SU-DHL-6 (cell line): ENCODE measurements around the gene KYAT1.

ENCODE experiments used
- H2AFZ ChIP-seq: fragments of 200-600 bp; sonication (generic); 2 replicates; pipeline ENCODE4 v1.6.1; 2014; ENCODE audit warnings: low read depth, mild to moderate bottlenecking, moderate library complexity, mixed read lengths, antibody characterized with exemption, low read length; ENCODE audit not compliant: severe bottlenecking
- H3F3A ChIP-seq: fragments of 200-600 bp; shearing (Covaris generic); 2 replicates; pipeline ENCODE4 v1.6.0; 2016; ENCODE audit warnings: antibody characterized with exemption, mild to moderate bottlenecking; ENCODE audit not compliant: insufficient read depth
- H3K27ac ChIP-seq: fragments of 200-600 bp; sonication (generic); 2 replicates; pipeline ENCODE4 v1.5.1; 2016; ENCODE audit warnings: low read depth, mild to moderate bottlenecking, low read length, moderate library complexity, mixed read lengths
- H3K27me3 ChIP-seq: fragments of 200-600 bp; sonication (generic), shearing (Covaris generic); 2 replicates; pipeline ENCODE4 v1.6.0; 2014; ENCODE audit warnings: mild to moderate bottlenecking, low read length
- H3K36me3 ChIP-seq: fragments of 200-600 bp; sonication (generic); 2 replicates; pipeline ENCODE4 v1.6.1; 2014; ENCODE audit warnings: mild to moderate bottlenecking, low read length, mixed read lengths
- H3K4me2 ChIP-seq: fragments of 300-600, 200-600 bp; shearing (Covaris generic), sonication (generic); 2 replicates; pipeline ENCODE4 v1.6.0; 2014; ENCODE audit warnings: low read length, low read depth, mild to moderate bottlenecking; ENCODE audit not compliant: poor library complexity, severe bottlenecking
- H3K4me3 ChIP-seq: fragments of 200-600 bp; sonication (generic); 2 replicates; pipeline ENCODE4 v1.5.1; 2014; ENCODE audit warnings: antibody characterized with exemption, low read length, mild to moderate bottlenecking, mixed read lengths; ENCODE audit not compliant: insufficient read depth, poor library complexity, severe bottlenecking
- H3K79me2 ChIP-seq: fragments of 200-600 bp; sonication (generic); 2 replicates; pipeline ENCODE4 v1.6.1; 2014; ENCODE audit warnings: mild to moderate bottlenecking, low read length, moderate library complexity; ENCODE audit not compliant: insufficient read depth
- H3K9ac ChIP-seq: fragments of 200-600 bp; sonication (generic); 2 replicates; pipeline ENCODE4 v1.7.0; 2014; ENCODE audit warnings: mild to moderate bottlenecking, low read length
- H3K9me2 ChIP-seq: fragments of 200-600 bp; sonication (generic); replicated peaks from 2 replicates; pipeline ENCODE4 v1.6.1; 2014; ENCODE audit warnings: low read length; ENCODE audit not compliant: insufficient read depth
- H3K9me3 ChIP-seq: fragments of 200-600 bp; sonication (generic); 2 replicates; pipeline ENCODE4 v1.6.1; 2014; ENCODE audit warnings: low read length, mixed read lengths; ENCODE audit not compliant: insufficient read depth
- H4K20me1 ChIP-seq: fragments of 200-600 bp; sonication (generic); 2 replicates; pipeline ENCODE4 v1.6.1; 2014; ENCODE audit warnings: low read depth, mild to moderate bottlenecking, antibody characterized with exemption, low read length, moderate library complexity, mixed read lengths
- CTCF ChIP-seq: fragments of 200-600 bp; sonication (generic); IDR thresholded peaks from one replicate; pipeline ENCODE4 v1.5.1; 2017; ENCODE audit warnings: antibody characterized with exemption, mild to moderate bottlenecking, low read length, moderate library complexity; ENCODE audit not compliant: insufficient read depth, poor library complexity, severe bottlenecking
- EZH2phosphoT487 ChIP-seq: fragments of 200-600 bp; sonication (generic), shearing (Covaris generic); conservative IDR thresholded peaks from 2 replicates; pipeline ENCODE4 v1.6.1; 2018; ENCODE audit warnings: mild to moderate bottlenecking, antibody characterized with exemption, low read length, moderate library complexity, mixed read lengths

The KYAT1 gene

GRCh38 chr9:128894764-128895163, 13.0 kb upstream of the KYAT1 start:
- no peak overlapping the region for H3K4me2 ChIP-seq
- no peaks in the 10 kb centered on the region for H3K9me2 ChIP-seq
- no peaks in the 10 kb centered on the region for H3F3A ChIP-seq
- H3K9ac ChIP-seq: no peak overlapping the region
- H3K36me3 ChIP-seq: no peaks in the 10 kb centered on the region
- H2AFZ ChIP-seq: no peak overlapping the region
- no peaks in the 10 kb centered on the region; the same call in 1 of the 2 replicates for H4K20me1 ChIP-seq
- no peaks in the 10 kb centered on the region for H3K9me3 ChIP-seq
- TF ChIP-seq CTCF (no peak), EZH2phosphoT487 (no peak)
- H3K27me3 ChIP-seq: no peaks in the 10 kb centered on the region
- no peak overlapping the region for H3K27ac ChIP-seq
- H3K79me2 ChIP-seq: peaks cover 10% of the 10 kb centered on the region
- no peak overlapping the region for H3K4me3 ChIP-seq

- Histone ChIP-seq H3K27ac (no peak overlapping the region), H3K9me2 (no peaks in the 10 kb centered on the region), H3K36me3 (no peaks in the 10 kb centered on the region), H3K9ac (no peak overlapping the region), H3K27me3 (no peaks in the 10 kb centered on the region), H2AFZ (no peak overlapping the region), H3K79me2 (peaks cover 18% of the 10 kb centered on the region), H3K9me3 (no peaks in the 10 kb centered on the region), H3K4me2 (no peak overlapping the region), H3K4me3 (no peak overlapping the region), H3F3A (no peaks in the 10 kb centered on the region), H4K20me1 (no peaks in the 10 kb centered on the region; the same call in 1 of the 2 replicates)
- TF ChIP-seq CTCF (no peak), EZH2phosphoT487 (no peak)
These were observed 11.6 kb upstream of the KYAT1 start for GRCh38 chr9:128893354-128893753.

GRCh38 chr9:128892221-128892921, 10.6 kb upstream of the KYAT1 start:
- H3K4me2 ChIP-seq: no peak overlapping the region
- H3K4me3 ChIP-seq: no peak overlapping the region
- TF ChIP-seq EZH2phosphoT487: no peak
- TF ChIP-seq CTCF: no peak
- H3K36me3 ChIP-seq: no peaks in the 10 kb centered on the region
- H3K9me3 ChIP-seq: no peaks in the 10 kb centered on the region
- H4K20me1 ChIP-seq: no peaks in the 10 kb centered on the region; the same call in 1 of the 2 replicates
- no peak overlapping the region for H3K9ac ChIP-seq
- H2AFZ ChIP-seq: no peak overlapping the region
- no peaks in the 10 kb centered on the region for H3F3A ChIP-seq
- no peak overlapping the region for H3K27ac ChIP-seq
- H3K79me2 ChIP-seq: peaks cover 26% of the 10 kb centered on the region
- H3K9me2 ChIP-seq: no peaks in the 10 kb centered on the region
- no peaks in the 10 kb centered on the region for H3K27me3 ChIP-seq
